Mammary epithelial cell (primary cell): ENCODE results near the gene RTL1.

ENCODE experiments used
- EZH2 ChIP-seq: IDR thresholded peaks from 2 replicates; pipeline ENCODE4 v1.6.1; 2012; ENCODE audit warnings: low read length, inconsistent platforms, borderline replicate concordance
- TF ChIP-seq, protein P1 (sequence below), 2 donors: IDR thresholded peaks in 1 of 2; conservative IDR thresholded peaks in 1 of 2; 2 replicates each; pipeline ENCODE4 v1.5.1; 2011 to 2012; ENCODE audit warnings: inconsistent platforms in 2 of 2, low read length in 2 of 2, mild to moderate bottlenecking in 2 of 2, control low read depth in 1 of 2, low read depth in 1 of 2; ENCODE audit not compliant: insufficient read depth in 1 of 2; ENCODE audit errors: extremely low read depth in 1 of 2

DNA sequence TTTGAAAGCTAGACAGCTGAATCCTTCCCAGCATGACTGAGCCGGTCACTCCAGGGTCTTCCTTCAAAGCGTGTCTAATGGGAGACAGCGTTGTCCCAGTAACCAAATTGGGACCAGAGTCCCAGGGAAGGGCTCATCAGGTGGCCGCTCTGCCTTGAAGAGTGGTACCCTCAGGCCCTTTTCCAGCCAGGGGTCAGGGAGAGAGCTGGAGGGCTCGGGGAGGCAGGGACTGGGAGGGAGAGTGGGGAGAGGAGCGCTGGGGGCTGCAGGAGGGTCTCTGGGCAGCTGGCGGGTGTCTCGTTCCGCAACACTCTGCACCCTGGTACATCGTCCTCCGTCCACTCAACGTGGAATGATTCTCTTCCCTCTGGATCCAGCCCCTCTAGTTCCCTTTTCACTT, 1.6 kb upstream of the RTL1 start:
- TF ChIP-seq, protein P1, sequence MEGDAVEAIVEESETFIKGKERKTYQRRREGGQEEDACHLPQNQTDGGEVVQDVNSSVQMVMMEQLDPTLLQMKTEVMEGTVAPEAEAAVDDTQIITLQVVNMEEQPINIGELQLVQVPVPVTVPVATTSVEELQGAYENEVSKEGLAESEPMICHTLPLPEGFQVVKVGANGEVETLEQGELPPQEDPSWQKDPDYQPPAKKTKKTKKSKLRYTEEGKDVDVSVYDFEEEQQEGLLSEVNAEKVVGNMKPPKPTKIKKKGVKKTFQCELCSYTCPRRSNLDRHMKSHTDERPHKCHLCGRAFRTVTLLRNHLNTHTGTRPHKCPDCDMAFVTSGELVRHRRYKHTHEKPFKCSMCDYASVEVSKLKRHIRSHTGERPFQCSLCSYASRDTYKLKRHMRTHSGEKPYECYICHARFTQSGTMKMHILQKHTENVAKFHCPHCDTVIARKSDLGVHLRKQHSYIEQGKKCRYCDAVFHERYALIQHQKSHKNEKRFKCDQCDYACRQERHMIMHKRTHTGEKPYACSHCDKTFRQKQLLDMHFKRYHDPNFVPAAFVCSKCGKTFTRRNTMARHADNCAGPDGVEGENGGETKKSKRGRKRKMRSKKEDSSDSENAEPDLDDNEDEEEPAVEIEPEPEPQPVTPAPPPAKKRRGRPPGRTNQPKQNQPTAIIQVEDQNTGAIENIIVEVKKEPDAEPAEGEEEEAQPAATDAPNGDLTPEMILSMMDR (conservative IDR thresholded peaks at IDR 0.05 in 1 of 2, IDR thresholded peaks at IDR 0.05 in 1 of 2; ENCODE audit: extremely low read depth in 1 of 2, insufficient read depth in 1 of 2, low read depth in 1 of 2, low read length in 2 of 2) = no peak
- no peak for TF ChIP-seq EZH2
